Keratinocyte (primary cell): Measurements from ENCODE around the gene ELAVL1.

Experiments used
- CTCF ChIP-seq, 3 experiments: IDR thresholded peaks in 1 of 3; conservative IDR thresholded peaks in 1 of 3; optimal IDR thresholded peaks in 1 of 3; 2 replicates in 2 of 3; 3 replicates in 1 of 3; pipeline versions ENCODE3 to v1.5.1; 2011; ENCODE audit warnings: low read length in 3 of 3, mild to moderate bottlenecking in 3 of 3, moderate library complexity in 2 of 3, control low read depth in 1 of 3, inconsistent platforms in 1 of 3; ENCODE audit not compliant: insufficient read depth in 2 of 3; ENCODE audit errors: extremely low read depth in 1 of 3
- EZH2 ChIP-seq: IDR thresholded peaks from one replicate; pipeline ENCODE4 v1.6.1; 2012; ENCODE audit warnings: inconsistent platforms, mild to moderate bottlenecking, low read length, moderate library complexity

- TF ChIP-seq CTCF (optimal IDR thresholded peaks at IDR 0.05 in 1 of 3, IDR thresholded peaks at IDR 0.05 in 1 of 3, conservative IDR thresholded peaks at IDR 0.05 in 1 of 3; ENCODE audit: extremely low read depth in 1 of 3, insufficient read depth in 2 of 3, low read length in 3 of 3): no peak
- TF ChIP-seq EZH2: no peak
These were observed 18.9 kb downstream of the ELAVL1 start for GRCh38 chr19:7986321-7987113.
